ENCODE measurements around the gene AREG. TPM values are rescaled to one million over a fixed set of nuclear protein-coding genes. Genes with fewer than 3 reads are reported as not detected.

The AREG gene
- total RNA-seq, 1 donor: 0.54 TPM

- no peak for TF ChIP-seq CTCF (IDR thresholded peaks at IDR 0.05; ENCODE audit: insufficient read depth, low read length)
- H3K4me3 ChIP-seq (ENCODE audit: low read depth, low read length): no peak overlapping the region
- no peak for DNase-seq (ENCODE audit: low read depth)
These were observed 34.1 kb downstream of the AREG start for GRCh38 chr4:74479009-74479408.

GRCh38 chr4:74480267-74480666 lies 35.3 kb downstream of the AREG start:
- no peak for TF ChIP-seq CTCF (IDR thresholded peaks at IDR 0.05; ENCODE audit: insufficient read depth, low read length)
- H3K4me3 ChIP-seq (ENCODE audit: low read depth, low read length): no peak overlapping the region
- no peak for DNase-seq (ENCODE audit: low read depth)

GRCh38 chr4:74481891-74482609 lies 37.1 kb downstream of the AREG start:
- DNase-seq (ENCODE audit: low read depth): no peak
- no peak for TF ChIP-seq CTCF (IDR thresholded peaks at IDR 0.05; ENCODE audit: insufficient read depth, low read length)
- H3K4me3 ChIP-seq (ENCODE audit: low read depth, low read length): no peak overlapping the region

- H3K4me3 ChIP-seq (ENCODE audit: low read depth, low read length): no peak overlapping the region
- TF ChIP-seq CTCF (IDR thresholded peaks at IDR 0.05; ENCODE audit: insufficient read depth, low read length): no peak
- no peak for DNase-seq (ENCODE audit: low read depth)
These were observed 38.4 kb downstream of the AREG start for GRCh38 chr4:74483226-74483911.

GRCh38 chr4:74486905-74487304 lies 42.0 kb downstream of the AREG start:
- no peak overlapping the region for H3K4me3 ChIP-seq (ENCODE audit: low read depth, low read length)
- no peak for TF ChIP-seq CTCF (IDR thresholded peaks at IDR 0.05; ENCODE audit: insufficient read depth, low read length)
- DNase-seq (ENCODE audit: low read depth): no peak

- H3K4me3 ChIP-seq (ENCODE audit: low read depth, low read length): no peak overlapping the region
- DNase-seq (ENCODE audit: low read depth): no peak
- no peak for TF ChIP-seq CTCF (IDR thresholded peaks at IDR 0.05; ENCODE audit: insufficient read depth, low read length)
These were observed 42.8 kb downstream of the AREG start for GRCh38 chr4:74487771-74488170.
